ENCODE data around the gene KCNK1. TPM values are rescaled to one million over a fixed set of nuclear protein-coding genes. Genes with fewer than 3 reads are reported as not detected.

The KCNK1 gene
- total RNA-seq, 4 donors from 2014 or later, result 2.2 to 5.5 (median 3.2) TPM

GRCh38 chr1:233570706-233571105, 43.2 kb upstream of the KCNK1 start:
- H3K27ac ChIP-seq, result no peak overlapping the region
- H3K9me3 ChIP-seq, result peaks cover 0 to 7% (median 0%) of the 10 kb centered on the region in 3 donors
- ATAC-seq, result no peak
- 56 to 65% methylated on average over 4 of the region's 4 CpGs for WGBS, 2 donors (ENCODE audit: low coverage in 1 of 2)
- no peak for TF ChIP-seq POLR2A (IDR thresholded peaks at IDR 0.05)
- no peak for TF ChIP-seq POLR2AphosphoS5 (IDR thresholded peaks at IDR 0.05)
- TF ChIP-seq, protein P1, sequence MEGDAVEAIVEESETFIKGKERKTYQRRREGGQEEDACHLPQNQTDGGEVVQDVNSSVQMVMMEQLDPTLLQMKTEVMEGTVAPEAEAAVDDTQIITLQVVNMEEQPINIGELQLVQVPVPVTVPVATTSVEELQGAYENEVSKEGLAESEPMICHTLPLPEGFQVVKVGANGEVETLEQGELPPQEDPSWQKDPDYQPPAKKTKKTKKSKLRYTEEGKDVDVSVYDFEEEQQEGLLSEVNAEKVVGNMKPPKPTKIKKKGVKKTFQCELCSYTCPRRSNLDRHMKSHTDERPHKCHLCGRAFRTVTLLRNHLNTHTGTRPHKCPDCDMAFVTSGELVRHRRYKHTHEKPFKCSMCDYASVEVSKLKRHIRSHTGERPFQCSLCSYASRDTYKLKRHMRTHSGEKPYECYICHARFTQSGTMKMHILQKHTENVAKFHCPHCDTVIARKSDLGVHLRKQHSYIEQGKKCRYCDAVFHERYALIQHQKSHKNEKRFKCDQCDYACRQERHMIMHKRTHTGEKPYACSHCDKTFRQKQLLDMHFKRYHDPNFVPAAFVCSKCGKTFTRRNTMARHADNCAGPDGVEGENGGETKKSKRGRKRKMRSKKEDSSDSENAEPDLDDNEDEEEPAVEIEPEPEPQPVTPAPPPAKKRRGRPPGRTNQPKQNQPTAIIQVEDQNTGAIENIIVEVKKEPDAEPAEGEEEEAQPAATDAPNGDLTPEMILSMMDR (IDR thresholded peaks at IDR 0.05), result no peak
- no peak for TF ChIP-seq EP300 (IDR thresholded peaks at IDR 0.05)
- no peaks in the 10 kb centered on the region for H3K36me3 ChIP-seq
- no peaks in the 10 kb centered on the region for H3K27me3 ChIP-seq
- no peaks in the 10 kb centered on the region for H3K4me1 ChIP-seq
- no peak overlapping the region for H3K4me3 ChIP-seq

- H3K4me3 ChIP-seq, result no peak overlapping the region
- 93% methylated on average over 4 of the region's 4 CpGs; no CpG with 5 or more reads in 1 of the 2 donors for WGBS, 2 donors (ENCODE audit: low coverage in 1 of 2)
- H3K36me3 ChIP-seq, result no peaks in the 10 kb centered on the region
- ATAC-seq, result no peak
- TF ChIP-seq, protein P1 (IDR thresholded peaks at IDR 0.05), result no peak
- no peak for TF ChIP-seq POLR2AphosphoS5 (IDR thresholded peaks at IDR 0.05)
- no peak for TF ChIP-seq POLR2A (IDR thresholded peaks at IDR 0.05)
- TF ChIP-seq EP300 (IDR thresholded peaks at IDR 0.05), result no peak
- H3K27me3 ChIP-seq, result no peaks in the 10 kb centered on the region
- no peaks in the 10 kb centered on the region for H3K9me3 ChIP-seq
- H3K4me1 ChIP-seq, result no peaks in the 10 kb centered on the region
- no peak overlapping the region for H3K27ac ChIP-seq
Observed at GRCh38 chr1:233572896-233573295, 41.0 kb upstream of the KCNK1 start.

- Histone ChIP-seq H3K9me3 (peaks cover 0 to 17% (median 0%) of the 10 kb centered on the region in 3 donors), H3K27ac (no peak overlapping the region), H3K36me3 (no peaks in the 10 kb centered on the region), H3K4me3 (no peak overlapping the region), H3K4me1 (no peaks in the 10 kb centered on the region), H3K27me3 (no peaks in the 10 kb centered on the region)
- no peak for ATAC-seq
- no peak for TF ChIP-seq EP300 (IDR thresholded peaks at IDR 0.05)
- no peak for TF ChIP-seq POLR2A (IDR thresholded peaks at IDR 0.05)
- TF ChIP-seq POLR2AphosphoS5 (IDR thresholded peaks at IDR 0.05), result no peak
- TF ChIP-seq, protein P1 (IDR thresholded peaks at IDR 0.05), result no peak
- WGBS, 2 donors (ENCODE audit: low coverage in 1 of 2), result 66 to 87% methylated on average over 5 of the region's 5 CpGs
Observed at GRCh38 chr1:233575450-233575849, 38.5 kb upstream of the KCNK1 start.

DNA sequence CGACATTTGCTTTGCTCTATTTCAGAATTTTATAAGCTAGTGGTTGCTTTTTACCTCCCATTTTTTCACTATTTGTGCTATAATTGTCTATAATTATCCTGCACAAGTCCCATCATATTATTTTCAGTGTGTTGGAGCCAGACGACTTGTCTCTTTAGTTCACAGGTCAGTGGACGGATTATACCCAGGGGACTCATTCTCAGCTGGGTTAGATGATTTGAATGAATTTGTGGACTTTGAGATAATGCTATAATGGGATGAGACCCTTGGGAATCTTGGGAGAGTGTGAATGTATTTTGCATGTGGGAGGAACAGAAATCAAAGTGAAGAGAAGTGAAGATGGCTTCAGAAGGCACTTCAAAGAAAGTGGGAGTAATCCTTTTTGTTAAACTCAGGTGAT, 31.5 kb upstream of the KCNK1 start:
- no peak for ATAC-seq
- 81 to 85% methylated on average over 3 of the region's 3 CpGs for WGBS, 2 donors (ENCODE audit: low coverage in 1 of 2)
- Histone ChIP-seq H3K4me1 (no peaks in the 10 kb centered on the region), H3K9me3 (peaks cover 0 to 35% (median 0%) of the 10 kb centered on the region in 3 donors), H3K4me3 (no peak overlapping the region), H3K27me3 (no peaks in the 10 kb centered on the region), H3K36me3 (no peaks in the 10 kb centered on the region), H3K27ac (no peak overlapping the region)
- no peak for TF ChIP-seq POLR2AphosphoS5 (IDR thresholded peaks at IDR 0.05)

DNA sequence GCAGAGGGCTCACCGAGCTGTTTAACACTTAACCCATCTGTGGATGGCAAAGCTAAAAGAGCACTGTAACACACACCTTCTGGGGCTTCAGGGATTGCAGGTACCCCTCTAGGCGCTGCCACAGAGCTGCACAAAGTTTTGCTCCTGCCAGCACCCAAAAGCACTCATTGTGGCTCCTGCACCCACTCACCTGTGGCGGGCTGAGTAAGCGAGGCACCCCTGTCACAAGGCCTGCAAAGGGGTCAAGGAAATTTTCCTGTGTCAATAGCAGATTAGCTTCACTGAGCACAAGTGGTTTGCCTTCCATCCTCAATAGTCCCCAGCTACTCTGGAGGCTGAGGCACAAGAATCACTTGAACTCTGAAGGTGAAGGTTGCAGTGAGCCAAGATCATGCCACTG, 29.5 kb upstream of the KCNK1 start:
- Histone ChIP-seq H3K27ac (no peak overlapping the region), H3K27me3 (no peaks in the 10 kb centered on the region), H3K4me1 (no peaks in the 10 kb centered on the region), H3K36me3 (no peaks in the 10 kb centered on the region), H3K4me3 (no peak overlapping the region), H3K9me3 (peaks cover 0 to 22% (median 0%) of the 10 kb centered on the region in 3 donors)
- no peak for TF ChIP-seq POLR2A (IDR thresholded peaks at IDR 0.05)
- TF ChIP-seq POLR2AphosphoS5 (IDR thresholded peaks at IDR 0.05), result no peak
- TF ChIP-seq, protein P1 (IDR thresholded peaks at IDR 0.05), result no peak
- TF ChIP-seq EP300 (IDR thresholded peaks at IDR 0.05), result no peak
- 88 to 90% methylated on average over 2 of the region's 4 CpGs for WGBS, 2 donors (ENCODE audit: low coverage in 1 of 2)
- ATAC-seq, result no peak
